Measurements from ENCODE around the gene CDK5R2.

CDK5R2 gene

GRCh38 chr2:218990052-218990451, 30.6 kb downstream of the CDK5R2 start:
- no peak for DNase-seq

- no peak for DNase-seq
These were observed 31.1 kb downstream of the CDK5R2 start for GRCh38 chr2:218990612-218991011.

- peak in 2 of 3 experiments; percentile 23 to 54 for DNase-seq
These were observed 32.3 kb downstream of the CDK5R2 start for GRCh38 chr2:218991674-218992168.

- peak in 1 of 3 experiments; percentile 46 for DNase-seq
These were observed 32.7 kb downstream of the CDK5R2 start for GRCh38 chr2:218992196-218992595.

- peak in 2 of 3 experiments; percentile 86 for DNase-seq
These were observed 33.4 kb downstream of the CDK5R2 start for GRCh38 chr2:218992703-218993344.

- peak; percentile 30 to 94 (median 91) for DNase-seq
These were observed 34.2 kb downstream of the CDK5R2 start, which contains the start of gene CRYBA2 for GRCh38 chr2:218993345-218994315. Gene CRYBA2, minus strand, starts transcription at chr2:218993422. Its CDS starts 246 bp downstream, at chr2:218993176.

- DNase-seq = peak in 1 of 3 experiments; percentile 59
These were observed 36.1 kb downstream of the CDK5R2 start for GRCh38 chr2:218995561-218995960.

- DNase-seq = peak; percentile 81 to 96 (median 94)
These were observed 36.7 kb downstream of the CDK5R2 start for GRCh38 chr2:218995972-218996711.

- DNase-seq = peak; percentile 25 to 96 (median 90)
These were observed 37.5 kb downstream of the CDK5R2 start for GRCh38 chr2:218996937-218997336.

GRCh38 chr2:218997731-218998130, 38.3 kb downstream of the CDK5R2 start:
- DNase-seq = peak in 2 of 3 experiments; percentile 80 to 91

GRCh38 chr2:218998414-218999002, 39.0 kb downstream of the CDK5R2 start:
- DNase-seq = peak in 2 of 3 experiments; percentile 68 to 83

GRCh38 chr2:218999021-218999880, 39.8 kb downstream of the CDK5R2 start:
- DNase-seq = peak in 2 of 3 experiments; percentile 60 to 72

GRCh38 chr2:218999881-219000568, 40.6 kb downstream of the CDK5R2 start:
- DNase-seq = peak; percentile 71 to 98 (median 96)

- DNase-seq = peak in 2 of 3 experiments; percentile 82
These were observed 41.1 kb downstream of the CDK5R2 start for GRCh38 chr2:219000569-219000960.

GRCh38 chr2:219001100-219001576, 41.7 kb downstream of the CDK5R2 start:
- peak in 2 of 3 experiments; percentile 12 to 58 for DNase-seq

- DNase-seq = peak; percentile 92 to 99 (median 99)
These were observed 42.3 kb downstream of the CDK5R2 start for GRCh38 chr2:219001577-219002394.

GRCh38 chr2:219002395-219003266, 43.2 kb downstream of the CDK5R2 start:
- DNase-seq = peak; percentile 80 to 92 (median 89)

- no peak for DNase-seq
These were observed 43.8 kb downstream of the CDK5R2 start for GRCh38 chr2:219003267-219003634.

All from NCI-H1417 (cell line).